ENCODE measurements around the gene TMEM63C.

The TMEM63C gene

DNA sequence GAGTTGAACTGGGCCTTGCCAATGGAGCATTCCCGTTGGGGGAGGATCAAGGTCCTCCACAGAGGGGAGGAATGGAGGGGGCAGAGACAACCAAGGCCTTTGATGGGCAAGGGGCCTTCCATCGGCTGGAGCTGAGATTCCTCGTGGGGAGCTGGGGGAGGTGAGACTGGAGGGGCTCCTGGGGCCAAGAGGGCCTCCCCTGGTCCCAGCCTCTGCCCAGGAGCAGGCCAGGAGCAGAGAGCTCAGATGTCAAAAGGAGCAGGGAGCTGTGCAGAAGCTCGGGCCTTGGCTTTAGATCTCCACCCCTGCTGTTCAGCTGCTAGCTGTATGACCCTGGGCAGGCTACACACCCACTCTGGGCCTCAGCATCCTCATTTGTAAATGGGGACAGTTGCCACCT, 24.0 kb downstream of the TMEM63C start:
- no peak for DNase-seq (ENCODE audit: low read depth, low spot score)
- POLR2A ChIA-PET, result no interaction called here
- CTCF ChIA-PET, result no interaction called here
- H3K4me3 ChIP-seq (ENCODE audit: low read depth, low read length), result no peak overlapping the region
- TF ChIP-seq, protein P1, sequence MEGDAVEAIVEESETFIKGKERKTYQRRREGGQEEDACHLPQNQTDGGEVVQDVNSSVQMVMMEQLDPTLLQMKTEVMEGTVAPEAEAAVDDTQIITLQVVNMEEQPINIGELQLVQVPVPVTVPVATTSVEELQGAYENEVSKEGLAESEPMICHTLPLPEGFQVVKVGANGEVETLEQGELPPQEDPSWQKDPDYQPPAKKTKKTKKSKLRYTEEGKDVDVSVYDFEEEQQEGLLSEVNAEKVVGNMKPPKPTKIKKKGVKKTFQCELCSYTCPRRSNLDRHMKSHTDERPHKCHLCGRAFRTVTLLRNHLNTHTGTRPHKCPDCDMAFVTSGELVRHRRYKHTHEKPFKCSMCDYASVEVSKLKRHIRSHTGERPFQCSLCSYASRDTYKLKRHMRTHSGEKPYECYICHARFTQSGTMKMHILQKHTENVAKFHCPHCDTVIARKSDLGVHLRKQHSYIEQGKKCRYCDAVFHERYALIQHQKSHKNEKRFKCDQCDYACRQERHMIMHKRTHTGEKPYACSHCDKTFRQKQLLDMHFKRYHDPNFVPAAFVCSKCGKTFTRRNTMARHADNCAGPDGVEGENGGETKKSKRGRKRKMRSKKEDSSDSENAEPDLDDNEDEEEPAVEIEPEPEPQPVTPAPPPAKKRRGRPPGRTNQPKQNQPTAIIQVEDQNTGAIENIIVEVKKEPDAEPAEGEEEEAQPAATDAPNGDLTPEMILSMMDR (IDR thresholded peaks at IDR 0.05; ENCODE audit: insufficient read depth, low read length, missing control alignments), result no peak

DNA sequence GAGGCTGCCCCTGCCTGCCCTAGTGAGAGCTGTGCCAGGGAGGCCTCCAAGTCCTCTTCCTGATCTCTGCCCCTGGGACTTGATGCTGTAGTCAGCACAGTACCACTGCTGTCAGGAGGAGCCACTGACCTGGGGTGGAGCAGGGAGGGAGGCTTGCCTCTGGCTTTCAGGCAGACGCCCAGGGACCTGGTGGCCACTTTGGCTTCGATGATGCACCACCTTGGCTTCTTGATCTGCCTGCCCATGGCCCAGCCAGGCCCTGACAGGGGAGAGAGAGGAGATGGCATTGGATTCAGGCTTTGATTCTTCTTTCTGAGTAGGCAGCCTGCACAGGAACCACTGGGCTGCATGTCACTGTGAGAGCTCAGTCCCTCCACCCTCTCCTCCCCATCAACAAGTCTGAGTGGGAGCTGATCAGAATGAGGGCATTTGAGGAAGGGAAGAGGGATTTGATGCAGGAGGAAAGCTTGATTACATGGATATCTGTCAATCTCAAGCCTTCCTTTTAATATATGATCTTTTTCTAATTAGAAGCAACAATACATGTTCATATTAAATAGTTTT, 24.7 kb downstream of the TMEM63C start:
- ChIA-PET POLR2A (no interaction called here), CTCF (no interaction called here)
- H3K4me3 ChIP-seq (ENCODE audit: low read depth, low read length), result no peak overlapping the region
- DNase-seq (ENCODE audit: low read depth, low spot score), result no peak
- TF ChIP-seq, protein P1 (IDR thresholded peaks at IDR 0.05; ENCODE audit: insufficient read depth, low read length, missing control alignments), result no peak

DNA sequence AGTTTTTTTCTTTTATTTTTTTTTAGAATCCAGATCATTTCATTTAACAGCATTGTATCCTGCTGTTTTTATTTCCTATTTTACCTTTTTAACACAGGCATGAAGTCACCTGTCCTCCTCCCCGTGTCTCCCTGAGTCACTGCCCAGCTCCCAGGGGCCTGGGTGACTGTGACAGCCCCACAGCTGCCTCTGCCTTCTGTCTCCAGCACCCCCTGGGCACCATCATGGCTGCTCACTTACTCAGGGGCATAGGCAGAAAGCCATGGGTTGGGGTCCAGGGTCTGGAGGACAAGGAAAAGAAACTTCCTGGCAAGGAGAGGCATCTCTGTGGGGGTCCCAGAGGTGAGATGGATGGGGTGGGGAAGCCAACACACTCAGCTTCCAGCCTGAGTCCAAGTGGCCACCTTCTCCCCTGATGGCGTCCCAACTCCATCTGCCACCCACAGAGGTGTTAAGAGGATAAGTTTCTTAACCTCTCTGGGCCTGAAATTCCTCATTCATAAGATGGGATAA, 25.3 kb downstream of the TMEM63C start:
- TF ChIP-seq, protein P1 (IDR thresholded peaks at IDR 0.05; ENCODE audit: insufficient read depth, low read length, missing control alignments), result no peak
- DNase-seq (ENCODE audit: low read depth, low spot score), result no peak
- POLR2A ChIA-PET, result no interaction called here
- CTCF ChIA-PET, result no interaction called here
- H3K4me3 ChIP-seq (ENCODE audit: low read depth, low read length), result no peak overlapping the region

DNA sequence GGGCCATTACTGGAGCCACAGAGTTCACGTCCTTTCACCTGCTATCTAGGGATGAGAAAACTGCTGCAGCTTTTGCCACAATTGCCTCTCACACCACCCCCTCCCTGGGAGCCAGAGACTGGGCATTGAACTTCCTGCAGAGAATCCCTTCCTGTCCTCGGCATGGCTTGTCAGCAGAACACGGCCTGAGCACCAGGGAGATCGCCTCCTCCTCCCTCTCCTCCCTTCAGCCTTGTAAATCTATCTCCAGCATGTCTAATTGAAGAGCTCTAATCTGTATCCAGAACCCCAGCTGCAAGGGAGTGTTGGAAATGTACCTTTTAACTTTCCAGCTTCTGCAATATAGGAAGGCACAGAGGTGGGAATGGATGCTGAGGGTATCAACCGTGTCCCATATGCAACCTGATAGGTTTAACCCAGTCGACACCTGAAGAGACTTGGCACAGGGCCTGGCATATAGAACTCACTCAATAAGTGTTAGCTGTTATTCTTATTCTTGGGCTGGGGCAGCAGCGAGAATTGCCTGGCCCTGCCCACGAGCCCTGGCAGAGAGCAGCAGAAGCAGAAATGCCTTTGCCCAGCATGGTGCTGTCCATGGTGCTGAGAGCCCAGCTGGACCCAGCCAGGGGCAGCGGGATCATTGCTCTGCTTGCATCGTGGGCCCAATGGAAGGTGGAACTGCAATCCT, 26.8 kb downstream of the TMEM63C start:
- POLR2A ChIA-PET, result no interaction called here

DNA sequence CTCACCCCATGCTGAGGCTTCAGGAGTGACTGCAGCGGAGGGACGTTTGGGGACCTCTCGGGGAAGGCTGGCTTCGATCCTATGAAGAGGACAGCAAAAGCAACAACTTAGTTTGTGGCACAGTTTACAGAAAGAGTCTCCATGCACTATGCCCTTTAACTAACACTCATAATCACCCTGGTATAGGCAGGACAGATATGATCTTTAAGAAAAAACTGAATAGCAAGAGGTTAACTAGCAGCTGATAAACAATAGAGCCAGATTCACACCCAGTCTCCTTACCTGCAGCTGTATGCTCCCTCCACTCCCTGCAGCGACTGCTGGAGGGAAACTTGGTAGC, 27.4 kb downstream of the TMEM63C start:
- no peak for DNase-seq (ENCODE audit: low read depth, low spot score)
- TF ChIP-seq, protein P1 (IDR thresholded peaks at IDR 0.05; ENCODE audit: insufficient read depth, low read length, missing control alignments), result no peak
- no peak overlapping the region for H3K4me3 ChIP-seq (ENCODE audit: low read depth, low read length)
- POLR2A ChIA-PET, result no interaction called here
- CTCF ChIA-PET, result no interaction called here

More for the DNA sequence above, 26.8 kb downstream of the TMEM63C start:
- H3K4me3 ChIP-seq (ENCODE audit: low read depth, low read length), result no peak overlapping the region
- CTCF ChIA-PET, result no interaction called here
- DNase-seq (ENCODE audit: low read depth, low spot score), result peak; percentile 3
- TF ChIP-seq, protein P1 (IDR thresholded peaks at IDR 0.05; ENCODE audit: insufficient read depth, low read length, missing control alignments), result no peak

DNA sequence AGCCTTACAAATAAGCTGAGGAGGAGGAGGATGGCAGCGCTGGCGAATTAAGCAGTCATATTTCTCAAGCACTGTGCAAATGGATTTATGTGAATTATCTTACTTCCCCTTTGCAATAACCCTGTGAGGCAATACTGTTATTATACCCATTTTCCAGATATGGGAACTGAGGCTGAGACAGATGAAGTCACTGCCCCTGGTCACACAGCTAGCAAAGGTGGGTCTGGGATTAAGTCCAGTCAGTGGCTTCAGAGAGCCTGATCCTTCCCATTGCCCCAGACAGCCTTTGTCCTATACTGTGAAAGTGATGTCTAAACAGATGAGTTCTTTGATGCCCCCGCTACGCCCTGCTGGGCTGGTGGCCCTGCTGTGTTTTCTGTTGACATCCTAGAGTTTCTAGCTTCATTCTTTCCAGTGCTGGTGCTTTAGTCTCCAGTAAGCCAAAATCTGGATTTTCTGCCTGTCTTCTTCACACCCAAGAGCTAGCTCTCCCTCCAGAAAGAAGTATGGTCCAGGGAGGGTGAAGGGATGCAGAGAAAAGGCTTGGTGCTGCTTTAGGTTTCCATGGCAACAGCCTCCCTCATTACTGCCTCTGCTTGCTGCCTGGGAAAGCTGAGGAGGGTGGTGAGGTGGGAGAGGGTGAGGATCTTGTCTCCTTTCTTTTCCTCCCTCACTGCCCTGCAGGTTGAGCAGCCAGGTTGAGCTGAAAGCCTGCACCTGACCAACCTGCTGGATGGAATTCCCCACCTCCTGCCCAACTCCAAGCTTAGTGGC, 30.7 kb downstream of the TMEM63C start:
- H3K4me3 ChIP-seq (ENCODE audit: low read depth, low read length), result no peak overlapping the region
- CTCF ChIA-PET, result interaction anchor here (0.9 to 1.5 kb wide), 5 partner anchors 16 to 104 kb away, joined by 3 to 4 read pairs (median 3); no protein-coding TSS in a partner anchor
- DNase-seq (ENCODE audit: low read depth, low spot score), result no peak
- POLR2A ChIA-PET, result no interaction called here
- TF ChIP-seq, protein P1 (IDR thresholded peaks at IDR 0.05; ENCODE audit: insufficient read depth, low read length, missing control alignments), result no peak

Measured in AG04449 (cell line).